Spleen (tissue), 7 donors: Measurements from ENCODE around the gene LIPE.

Experiments used
- CTCF ChIP-seq, 11 experiments: fragments of 200-600 bp in 7 of 11; fragments of 450-650 bp in 4 of 11; sonication (generic) in 4 of 11; IDR thresholded peaks in 8 of 11; conservative IDR thresholded peaks in 3 of 11; 1 replicate in 7 of 11; 2 replicates in 4 of 11; pipeline versions ENCODE4 v1.4.0 to v1.8.0; 2016 to 2021; ENCODE audit warnings: antibody characterized with exemption in 11 of 11, inconsistent platforms in 4 of 11, mild to moderate bottlenecking in 1 of 11
- POLR2A ChIP-seq, 3 donors: fragments of 450-650 bp; IDR thresholded peaks; one replicate each; pipeline ENCODE4 v1.5.1; 2017; ENCODE audit warnings: antibody characterized with exemption in 3 of 3, mild to moderate bottlenecking in 1 of 3
- POLR2AphosphoS5 ChIP-seq, 3 donors: sonication (generic); formaldehyde crosslinking; IDR thresholded peaks; one replicate each; pipeline ENCODE4 v1.5.1; 2017; ENCODE audit warnings: antibody characterized with exemption in 3 of 3
- donor health status: DM: no; HTN: no; CAD: no; lungs with moderate emphysema.
- donor health status: DM: no; HTN: no; CAD: no.
- donor health status: DM: no; HTN: no; CAD: no.

DNA sequence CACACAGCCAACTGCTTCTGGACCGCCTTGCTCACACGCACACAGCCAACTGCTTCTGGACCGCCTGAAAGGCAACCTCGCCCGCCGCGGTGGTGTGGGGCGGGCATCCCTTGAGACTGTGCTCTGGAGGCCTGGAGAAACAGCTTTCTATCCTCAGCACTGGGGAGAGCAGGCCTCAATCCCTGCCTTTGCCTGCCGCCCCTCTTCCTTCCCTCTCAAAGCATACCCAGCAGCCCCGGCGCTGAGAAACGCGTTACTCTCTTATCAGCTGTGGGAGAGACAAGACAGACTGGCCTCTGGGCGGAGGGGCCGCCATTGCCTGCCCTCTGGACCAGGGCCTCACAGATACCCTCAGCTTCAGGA lies 2.9 kb downstream of the LIPE start:
- no peak for TF ChIP-seq CTCF (IDR thresholded peaks at IDR 0.05 in 8 of 11, conservative IDR thresholded peaks at IDR 0.05 in 3 of 11)
- no peak for TF ChIP-seq POLR2AphosphoS5 (IDR thresholded peaks at IDR 0.05)
- no peak for TF ChIP-seq POLR2A (IDR thresholded peaks at IDR 0.05)
